T-cell (primary cell): ENCODE data around the gene MOGAT1. TPM values are rescaled to one million over a fixed set of nuclear protein-coding genes. Genes with fewer than 3 reads are reported as not detected.
A peak's percentile ranks its signal among the peaks of the same experiment; 100 is the strongest.

ENCODE experiments used
- ATAC-seq, 4 experiments: fragments of 200-7000 bp in 3 of 4; fragments of 150-1000 bp in 1 of 4; cut with Tn5 transposase; replicated peaks in 1 of 4; 1 replicate in 3 of 4; 2 replicates in 1 of 4; pipeline ENCODE4 v1.10.0; 2021; ENCODE audit warnings: moderate library complexity in 3 of 4, mild to moderate bottlenecking in 2 of 4, moderate number of reproducible peaks in 1 of 4
- CTCF ChIA-PET, 2 donors: fragments of 300-600 bp; sonication (Branson Sonifier 250); formaldehyde crosslinking; loops; one replicate each; lab custom pipeline; 2022; ENCODE audit warnings: antibody characterized with exemption in 2 of 2; lab: Charles Lee
- POLR2A ChIA-PET, 2 donors: fragments of 300-600 bp; sonication (Branson Sonifier 250); formaldehyde crosslinking; loops; one replicate each; lab custom pipeline; 2022; ENCODE audit warnings: antibody characterized with exemption in 2 of 2; lab: Charles Lee
- DNase-seq, 35 experiments: peaks; one replicate each; pipeline versions ENCODE4 v3.0.0 to v3.0.0-alpha.2; 2013 to 2023
- H3K27ac ChIP-seq: one replicate; pipeline ENCODE4 v1.5.1; 2013; ENCODE audit warnings: low read length
- H3K27me3 ChIP-seq, 2 experiments: replicated peaks in 1 of 2; 1 replicate in 1 of 2; 2 replicates in 1 of 2; pipeline versions ENCODE4 v1.6.1 to v1.7.0; 2013; ENCODE audit warnings: low read length in 1 of 2, mixed read lengths in 1 of 2; ENCODE audit not compliant: control insufficient read depth in 2 of 2, insufficient read depth in 2 of 2; ENCODE audit errors: extremely low read depth in 1 of 2
- H3K36me3 ChIP-seq, 2 donors: 1 replicate in 1 of 2; 2 replicates in 1 of 2; pipeline versions ENCODE4 v1.6.1 to v1.7.0; 2013; ENCODE audit warnings: low read length in 1 of 2; ENCODE audit not compliant: control insufficient read depth in 2 of 2, insufficient read depth in 1 of 2; ENCODE audit errors: extremely low read depth in 1 of 2
- H3K4me1 ChIP-seq, 2 experiments: 1 replicate in 1 of 2; 2 replicates in 1 of 2; pipeline versions ENCODE4 v1.6.1 to v1.7.0; 2013; ENCODE audit warnings: low read length in 2 of 2, mixed read lengths in 1 of 2; ENCODE audit not compliant: insufficient read depth in 2 of 2, control insufficient read depth in 1 of 2; ENCODE audit errors: extremely low read depth in 1 of 2
- H3K4me3 ChIP-seq, 2 donors: 1 replicate in 1 of 2; 2 replicates in 1 of 2; pipeline versions ENCODE4 v1.5.1 to v1.7.0; 2013; ENCODE audit warnings: mild to moderate bottlenecking in 2 of 2, low read length in 1 of 2, moderate library complexity in 1 of 2; ENCODE audit not compliant: control insufficient read depth in 1 of 2; ENCODE audit errors: extremely low read depth in 1 of 2
- H3K9me3 ChIP-seq: 2 replicates; pipeline ENCODE4 v1.7.0; 2013
- H3K27ac Mint-ChIP-seq, 2 donors: one replicate each; pipeline ENCODE4 v1.8.0; 2020 to 2021; ENCODE audit warnings: mild to moderate bottlenecking in 2 of 2, mixed read lengths in 2 of 2
- H3K27me3 Mint-ChIP-seq, 2 donors: one replicate each; pipeline ENCODE4 v1.8.0; 2021 to 2022; ENCODE audit warnings: mixed read lengths in 2 of 2
- H3K36me3 Mint-ChIP-seq: one replicate; pipeline ENCODE4 v1.8.0; 2021; ENCODE audit warnings: mixed read lengths
- H3K4me1 Mint-ChIP-seq, 3 donors: one replicate each; pipeline ENCODE4 v1.8.0; 2020 to 2022; ENCODE audit warnings: mixed read lengths in 3 of 3, mild to moderate bottlenecking in 1 of 3
- H3K4me3 Mint-ChIP-seq, 3 donors: one replicate each; pipeline ENCODE4 v1.8.0; 2020 to 2022; ENCODE audit warnings: mild to moderate bottlenecking in 3 of 3, mixed read lengths in 3 of 3, moderate library complexity in 3 of 3
- H3K9me3 Mint-ChIP-seq, 3 donors: one replicate each; pipeline ENCODE4 v1.8.0; 2020 to 2022; ENCODE audit warnings: mixed read lengths in 3 of 3
- WGBS: methylation state at CpG from one replicate; pipeline ENCODE4 v1.1.5; 2013; ENCODE audit warnings: missing lambda C conversion rate; ENCODE audit not compliant: insufficient coverage; 5-methylcytosine and 5-hydroxymethylcytosine counted together
- total RNA-seq, 35 experiments: library from RNA in 6 of 35; stranded (reverse) in 6 of 35; fragments of 120-200 nt in 1 of 35; gene quantifications; one replicate each; pipeline versions ENCODE4 v1.2.1 to v1.2.4 and lab custom pipeline; 2013 to 2026

Gene MOGAT1
- total RNA-seq, 5 donors from 2014 or later (not counting 1 experiment from before 2014, with no cell fraction given): not detected

- no peak overlapping the region for H3K27ac ChIP-seq
- Mint-ChIP-seq H3K36me3 (peaks cover 15% of the 10 kb centered on the region), H3K27me3 (no peaks in the 10 kb centered on the region), H3K27ac (no peak overlapping the region), H3K9me3 (no peaks in the 10 kb centered on the region), H3K4me3 (peak overlapping the region; percentile 13 to 44 (median 41)), H3K4me1 (peaks cover 57 to 68% (median 65%) of the 10 kb centered on the region in 3 donors)
- H3K9me3 ChIP-seq: no peaks in the 10 kb centered on the region
- no peak overlapping the region for H3K4me3 ChIP-seq
- DNase-seq: no peak
- H3K4me1 ChIP-seq: peaks cover 19 to 21% of the 10 kb centered on the region in 2 experiments
- ChIA-PET CTCF (interaction anchor here in 1 of 2 donors (0.7 kb wide), 1 partner anchor 50 kb away, joined by 3 read pairs; no protein-coding TSS in a partner anchor), POLR2A (no interaction called here)
- no peaks in the 10 kb centered on the region for H3K27me3 ChIP-seq
- ATAC-seq: no peak
- WGBS: 0% methylated on average over 1 of the region's 8 CpGs
- peaks cover 0 to 6% of the 10 kb centered on the region in 2 donors for H3K36me3 ChIP-seq
These were observed 18.8 kb upstream of the MOGAT1 start for GRCh38 chr2:222652491-222653255.

- POLR2A ChIA-PET: no interaction called here
- ATAC-seq (no peak), DNase-seq (no peak)
- H3K36me3 ChIP-seq: peaks cover 0 to under 1% of the 10 kb centered on the region in 2 donors
- H3K27me3 ChIP-seq: no peaks in the 10 kb centered on the region
- H3K4me1 Mint-ChIP-seq: peaks cover 57 to 68% (median 64%) of the 10 kb centered on the region in 3 donors
- H3K36me3 Mint-ChIP-seq: peaks cover 13% of the 10 kb centered on the region
- no peaks in the 10 kb centered on the region for H3K9me3 ChIP-seq
- H3K9me3 Mint-ChIP-seq: no peaks in the 10 kb centered on the region
- no peak overlapping the region for H3K27ac ChIP-seq
- no peak overlapping the region for H3K4me3 ChIP-seq
- peak overlapping the region; percentile 13 to 44 (median 41) for H3K4me3 Mint-ChIP-seq
- no peak overlapping the region for H3K27ac Mint-ChIP-seq
- H3K4me1 ChIP-seq: peaks cover 19 to 21% of the 10 kb centered on the region in 2 experiments
- CTCF ChIA-PET: interaction anchor here (0.6 to 0.9 kb wide), 3 partner anchors 8 to 249 kb away, joined by 3 read pairs; no protein-coding TSS in a partner anchor
- no peaks in the 10 kb centered on the region for H3K27me3 Mint-ChIP-seq
These were observed 18.2 kb upstream of the MOGAT1 start for GRCh38 chr2:222653280-222653679.

- POLR2A ChIA-PET: no interaction called here
- WGBS: under 1% methylated on average over 41 of the region's 45 CpGs
These were observed 15.5 kb upstream of the MOGAT1 start, which contains the start of gene FARSB for GRCh38 chr2:222655787-222656525. Gene FARSB, minus strand, starts transcription at chr2:222656092. Its CDS starts 19 bp downstream, at chr2:222656073.

GRCh38 chr2:222656526-222657446 lies 14.7 kb upstream of the MOGAT1 start:
- H3K27ac Mint-ChIP-seq: peak overlapping the region; percentile 100
- ATAC-seq: peak; percentile 13 to 33 (median 30)
- no CpG with 5 or more reads among the region's 13 CpGs for WGBS
- Histone ChIP-seq H3K4me1 (peaks cover 19 to 21% of the 10 kb centered on the region in 2 experiments), H3K27me3 (no peaks in the 10 kb centered on the region), H3K4me3 (peak overlapping the region; percentile 84 to 97), H3K9me3 (no peaks in the 10 kb centered on the region), H3K36me3 (no peaks in the 10 kb centered on the region), H3K27ac (peak overlapping the region; percentile 94)
- peak in 1 of 35 experiments; percentile 15 for DNase-seq
- ChIA-PET POLR2A (no interaction called here), CTCF (interaction anchor here in 1 of 2 donors (0.6 kb wide), 1 partner anchor 96 kb away, joined by 3 read pairs; no protein-coding TSS in a partner anchor)
- no peaks in the 10 kb centered on the region for H3K27me3 Mint-ChIP-seq
- H3K4me1 Mint-ChIP-seq: peaks cover 38 to 43% (median 42%) of the 10 kb centered on the region in 3 donors
- H3K9me3 Mint-ChIP-seq: no peaks in the 10 kb centered on the region
- H3K4me3 Mint-ChIP-seq: peak overlapping the region; percentile 98 to 100 (median 99)
- peaks cover 3% of the 10 kb centered on the region for H3K36me3 Mint-ChIP-seq

More at GRCh38 chr2:222655787-222656525, 15.5 kb upstream of the MOGAT1 start, which contains the start of gene FARSB:
- H3K4me1 ChIP-seq: peaks cover 19 to 21% of the 10 kb centered on the region in 2 experiments
- H3K27ac Mint-ChIP-seq: peak within 1 kb of the TSS; percentile 100
- no peaks in the 10 kb centered on the region for H3K9me3 Mint-ChIP-seq
- peak within 1 kb of the TSS; percentile 94 for H3K27ac ChIP-seq
- CTCF ChIA-PET: interaction anchor here in 1 of 2 donors (0.7 kb wide), 1 partner anchor 21 kb away, joined by 6 read pairs; no protein-coding TSS in a partner anchor
- no peaks in the 10 kb centered on the region for H3K27me3 Mint-ChIP-seq
- no peaks in the 10 kb centered on the region for H3K36me3 ChIP-seq
- DNase-seq: peak; percentile 85 to 97 (median 92)
- no peaks in the 10 kb centered on the region for H3K27me3 ChIP-seq
- peak within 1 kb of the TSS; percentile 84 to 97 for H3K4me3 ChIP-seq
- peak within 1 kb of the TSS; percentile 98 to 100 (median 99) for H3K4me3 Mint-ChIP-seq
- no peaks in the 10 kb centered on the region for H3K9me3 ChIP-seq
- peaks cover 45 to 50% (median 49%) of the 10 kb centered on the region in 3 donors for H3K4me1 Mint-ChIP-seq
- peak; percentile 92 to 95 (median 94) for ATAC-seq
- H3K36me3 Mint-ChIP-seq: peaks cover 3% of the 10 kb centered on the region

GRCh38 chr2:222663479-222663878 lies 8.0 kb upstream of the MOGAT1 start:
- H3K27ac Mint-ChIP-seq: no peak overlapping the region
- no peak overlapping the region for H3K27ac ChIP-seq
- H3K4me3 Mint-ChIP-seq: no peak overlapping the region
- H3K9me3 ChIP-seq: no peaks in the 10 kb centered on the region
- POLR2A ChIA-PET: interaction anchor here in 1 of 2 donors (0.5 kb wide), 1 partner anchor 9 kb away, joined by 3 read pairs; no protein-coding TSS in a partner anchor
- no peak overlapping the region for H3K4me3 ChIP-seq
- DNase-seq (no peak), ATAC-seq (no peak)
- CTCF ChIA-PET: interaction anchor here in 1 of 2 donors (1.2 kb wide), 1 partner anchor 12 kb away, joined by 4 read pairs; no protein-coding TSS in a partner anchor
- H3K27me3 ChIP-seq: no peaks in the 10 kb centered on the region
- no CpG with 5 or more reads among the region's 3 CpGs for WGBS
- no peaks in the 10 kb centered on the region for H3K9me3 Mint-ChIP-seq
- H3K4me1 ChIP-seq: no peaks in the 10 kb centered on the region
- no peaks in the 10 kb centered on the region for H3K4me1 Mint-ChIP-seq
- peaks cover 11 to 20% of the 10 kb centered on the region in 2 donors for H3K27me3 Mint-ChIP-seq
- no peaks in the 10 kb centered on the region for H3K36me3 ChIP-seq
- no peaks in the 10 kb centered on the region for H3K36me3 Mint-ChIP-seq
